GM11168 (cell line): ENCODE data around the gene MBD2.

Source experiments
- in situ Hi-C: fragments of 300-500 bp; cut with MboI; formaldehyde crosslinking; loops from one replicate; pipeline ENCODE4 v1.12.0; 2022; ENCODE audit warnings: low sequenced_read_pairs; ENCODE audit not compliant: unreplicated experiment

The MBD2 gene

DNA sequence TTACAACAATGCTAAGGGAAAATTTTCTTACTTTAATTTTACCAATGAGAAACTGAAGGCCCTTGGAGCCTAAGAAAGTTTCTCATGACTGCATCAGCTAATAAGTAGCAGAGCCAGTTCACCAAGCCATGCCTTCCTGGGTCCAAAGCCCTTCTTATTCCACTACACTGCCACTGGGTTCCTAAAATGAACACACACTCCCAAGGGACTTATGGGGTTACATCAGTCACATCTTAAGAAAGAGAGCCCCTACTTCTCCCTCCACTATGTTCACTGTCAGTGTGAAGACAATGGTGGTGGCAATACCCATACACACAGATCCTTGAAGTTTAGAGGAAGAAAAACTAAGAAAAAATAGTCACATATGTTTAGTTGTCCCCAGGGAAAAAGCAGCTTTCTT is 20.6 kb downstream of the MBD2 start:
- in situ Hi-C loops, result no loop called here

DNA sequence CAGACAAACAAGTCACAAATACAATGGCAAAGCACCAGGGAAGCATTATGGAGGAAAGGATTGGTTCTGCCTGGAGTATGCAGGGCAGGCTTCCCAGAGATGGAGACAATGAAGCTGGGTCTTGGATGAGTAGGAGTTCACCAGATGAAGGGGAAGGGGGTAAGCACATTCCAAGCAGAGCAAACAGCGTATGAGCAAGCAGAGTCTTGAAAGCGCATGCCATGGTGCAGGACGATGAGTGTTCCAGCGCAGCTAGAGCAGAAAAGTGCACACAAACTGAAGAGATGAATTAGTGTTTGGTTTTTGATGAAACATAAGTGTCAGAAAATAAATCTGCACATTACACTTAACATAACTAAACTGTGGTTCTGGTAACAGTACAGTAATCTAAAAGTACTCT is 21.6 kb downstream of the MBD2 start:
- in situ Hi-C loops, result no loop called here

DNA sequence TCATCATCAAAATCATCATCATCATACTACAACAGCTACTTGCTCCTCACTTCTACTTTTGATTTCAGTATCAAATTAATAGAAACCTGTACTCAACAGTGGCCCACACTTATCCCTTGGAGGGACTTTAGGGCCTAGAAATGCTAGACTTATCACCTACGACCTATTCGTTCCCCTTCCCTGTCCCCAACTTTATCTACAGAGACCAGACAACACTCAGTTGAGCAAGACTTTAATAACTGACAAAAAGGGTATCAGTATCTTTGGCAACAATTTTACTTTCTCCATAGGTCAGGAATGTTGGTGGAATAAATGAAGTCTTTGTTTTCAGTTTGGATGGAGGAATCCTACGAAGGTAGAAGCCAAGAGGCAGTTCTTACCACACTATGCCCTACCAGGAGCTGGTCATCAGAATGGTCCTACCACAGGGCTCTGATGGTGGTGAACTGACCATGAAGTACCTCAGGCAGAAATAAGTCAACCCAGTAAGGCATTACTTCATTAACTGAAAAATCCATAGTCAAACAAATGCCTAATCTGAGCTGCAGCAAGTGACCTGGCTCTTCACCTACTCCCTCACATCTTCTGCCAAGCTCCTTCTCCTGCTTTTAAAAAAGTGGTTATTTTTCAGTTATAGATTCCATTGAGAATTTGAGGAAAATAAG is 26.6 kb downstream of the MBD2 start:
- in situ Hi-C loops, result no loop called here

DNA sequence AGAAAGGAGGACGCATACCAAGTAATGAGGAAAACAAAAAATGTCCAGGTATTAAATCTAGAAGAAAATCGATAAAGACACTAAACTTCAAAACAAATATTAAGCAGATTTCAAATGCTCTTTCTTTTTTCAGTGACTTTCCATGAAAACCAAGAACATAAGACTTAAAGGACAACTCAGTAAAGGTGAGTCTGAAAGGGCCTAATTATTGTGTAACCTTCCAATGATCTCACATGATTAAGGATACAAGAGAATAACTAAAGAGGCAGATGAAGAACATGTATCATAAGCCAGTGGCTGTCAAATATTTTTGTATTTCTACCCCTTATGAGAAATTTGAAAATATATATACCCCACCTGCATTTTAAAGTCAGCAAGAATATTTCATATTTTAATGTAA is 30.7 kb downstream of the MBD2 start:
- in situ Hi-C loops, result no loop called here

DNA sequence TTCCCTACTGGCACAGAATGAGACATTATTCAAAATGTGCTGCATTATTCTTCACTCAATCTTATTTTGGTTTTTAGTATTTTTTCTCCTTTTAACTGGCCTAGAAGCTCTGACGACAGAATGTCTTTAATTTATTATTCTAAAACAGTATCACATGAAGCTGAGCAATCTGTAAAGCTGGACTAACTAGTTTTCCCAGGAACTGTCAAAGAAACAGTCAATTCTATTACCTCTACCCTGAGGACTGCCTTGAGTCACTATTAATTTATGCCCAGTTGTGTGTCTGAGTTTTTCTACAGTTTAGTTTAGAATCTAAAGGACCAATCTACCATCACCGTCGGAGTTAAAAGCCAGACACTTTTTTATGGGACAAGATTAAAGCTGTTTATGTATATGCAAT is 31.6 kb downstream of the MBD2 start:
- in situ Hi-C loops, result no loop called here

DNA sequence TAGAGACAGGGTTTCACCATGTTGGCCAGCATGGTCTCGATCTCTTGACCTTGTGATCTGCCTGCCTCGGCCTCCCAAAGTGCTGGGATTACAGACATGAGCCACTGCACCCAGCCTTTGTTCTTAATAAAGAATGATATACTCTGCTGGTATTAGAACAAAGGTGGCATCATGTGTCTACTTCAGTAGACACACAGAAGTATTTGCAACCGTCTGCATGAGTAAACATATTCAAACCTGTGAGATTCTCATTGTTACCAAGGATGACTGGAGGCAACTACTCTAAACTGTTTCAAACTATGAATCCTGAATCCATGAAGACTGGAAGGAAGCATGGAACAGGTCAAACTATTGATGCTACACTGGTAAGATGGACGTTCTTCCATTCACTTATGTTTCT is 32.1 kb downstream of the MBD2 start:
- in situ Hi-C loops, result no loop called here

DNA sequence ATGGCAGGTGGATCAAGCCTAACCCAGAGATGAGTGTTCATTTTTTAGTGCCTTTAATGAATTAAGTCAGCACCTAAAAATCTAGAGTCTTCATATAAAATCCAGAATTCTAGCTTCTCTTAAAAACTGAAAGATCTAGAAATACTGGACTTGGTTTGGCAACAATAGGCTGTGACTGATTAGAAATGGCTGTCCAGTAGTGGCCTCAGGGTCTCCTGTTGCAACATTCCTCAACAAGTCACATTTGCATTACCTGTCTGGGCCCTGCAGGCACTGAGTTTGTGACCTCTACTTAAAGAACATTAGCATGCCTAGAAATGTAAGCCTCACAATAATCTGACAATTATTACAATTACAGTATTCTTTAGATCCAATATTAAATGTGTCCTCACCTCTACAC is 33.1 kb downstream of the MBD2 start:
- in situ Hi-C loops, result no loop called here

DNA sequence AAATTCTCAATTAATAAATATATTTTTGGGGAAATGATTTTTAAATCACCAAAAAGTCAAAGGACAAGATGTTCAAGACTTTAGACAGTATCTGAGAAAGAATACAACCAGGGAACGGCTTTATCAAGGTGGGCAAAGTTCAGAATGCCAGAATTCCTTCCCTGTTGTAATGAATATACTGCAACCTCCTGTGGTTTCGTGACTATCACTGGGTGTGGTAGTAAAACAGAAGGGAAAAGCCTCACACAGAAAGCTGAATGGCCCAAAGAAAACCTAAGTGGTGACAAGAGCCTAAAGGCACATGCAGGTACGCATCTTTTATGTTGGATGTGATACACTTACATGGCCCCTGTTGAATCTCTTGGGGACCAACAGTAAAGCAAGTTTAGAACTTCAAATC is 37.1 kb downstream of the MBD2 start:
- in situ Hi-C loops, result no loop called here

DNA sequence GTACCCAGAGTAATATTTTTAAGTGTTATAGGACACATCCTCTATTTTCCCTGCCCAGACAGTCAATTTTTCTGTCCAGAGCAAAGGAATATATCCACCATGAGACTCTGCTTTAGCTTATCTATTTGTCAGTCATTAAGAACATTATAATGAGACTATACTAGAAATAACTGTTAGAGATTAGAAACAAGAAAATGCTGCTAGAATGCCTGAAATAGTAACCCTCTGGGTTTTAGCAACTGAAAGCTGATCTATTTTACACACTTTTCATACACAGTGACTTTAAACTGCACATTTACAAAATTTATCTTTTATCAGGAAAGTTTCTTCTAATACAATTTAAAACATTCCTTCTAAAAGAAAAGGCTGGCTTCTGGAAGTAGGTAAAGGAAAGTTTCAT is 39.6 kb downstream of the MBD2 start:
- in situ Hi-C loops, result no loop called here

DNA sequence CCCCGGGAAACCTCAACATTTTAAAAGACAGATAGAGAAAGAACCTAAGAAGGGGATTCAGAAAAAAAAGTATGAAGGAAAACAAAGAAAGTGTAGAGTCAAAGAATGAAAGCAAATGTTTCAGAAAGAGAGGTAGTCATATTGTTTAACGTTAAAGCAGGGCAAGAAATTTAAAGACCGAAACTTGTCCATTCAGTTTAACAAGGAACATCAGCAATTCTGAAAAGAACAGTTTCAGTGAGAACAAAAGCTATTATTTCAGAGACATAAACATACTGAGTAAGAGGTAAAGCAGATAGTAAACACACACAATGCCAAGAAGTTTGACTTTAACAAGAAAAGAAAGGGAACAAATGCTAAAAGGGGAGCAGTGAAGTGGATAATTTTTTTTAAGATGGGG is 41.1 kb downstream of the MBD2 start:
- in situ Hi-C loops, result no loop called here

DNA sequence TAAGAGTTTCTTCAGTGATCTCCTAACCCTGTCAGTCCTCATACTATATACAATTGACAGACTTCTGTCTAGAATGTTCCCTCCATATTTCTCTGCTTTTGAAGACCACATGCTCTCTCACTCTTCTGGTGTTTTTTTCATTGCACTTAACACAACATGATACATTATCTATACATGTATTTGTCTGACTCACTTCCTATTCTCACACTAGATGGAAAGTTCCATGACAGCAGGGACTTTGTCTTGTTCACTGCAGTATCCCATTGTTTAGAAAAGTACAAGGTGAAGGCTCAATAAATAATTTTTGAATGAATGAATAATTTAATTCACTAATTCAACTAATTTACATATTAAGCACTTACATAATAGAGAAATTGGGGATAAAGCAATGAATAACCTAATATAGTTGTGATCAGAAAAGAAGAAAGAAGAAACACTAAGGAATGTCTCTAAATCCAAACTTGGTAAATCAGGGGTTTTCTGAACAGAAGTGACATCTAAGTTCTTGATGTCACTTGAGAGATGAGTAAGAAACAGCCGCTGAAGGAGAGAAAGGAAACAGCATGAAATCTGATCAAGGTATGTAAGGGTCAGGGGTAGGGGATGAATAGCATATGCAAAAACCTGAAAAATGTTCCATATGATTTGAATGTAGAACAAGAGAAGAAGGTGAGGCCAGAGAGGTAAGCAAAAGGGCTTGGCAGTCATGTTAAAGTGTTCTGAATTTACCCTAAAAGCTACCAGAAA is 42.4 kb downstream of the MBD2 start:
- in situ Hi-C loops, result no loop called here

DNA sequence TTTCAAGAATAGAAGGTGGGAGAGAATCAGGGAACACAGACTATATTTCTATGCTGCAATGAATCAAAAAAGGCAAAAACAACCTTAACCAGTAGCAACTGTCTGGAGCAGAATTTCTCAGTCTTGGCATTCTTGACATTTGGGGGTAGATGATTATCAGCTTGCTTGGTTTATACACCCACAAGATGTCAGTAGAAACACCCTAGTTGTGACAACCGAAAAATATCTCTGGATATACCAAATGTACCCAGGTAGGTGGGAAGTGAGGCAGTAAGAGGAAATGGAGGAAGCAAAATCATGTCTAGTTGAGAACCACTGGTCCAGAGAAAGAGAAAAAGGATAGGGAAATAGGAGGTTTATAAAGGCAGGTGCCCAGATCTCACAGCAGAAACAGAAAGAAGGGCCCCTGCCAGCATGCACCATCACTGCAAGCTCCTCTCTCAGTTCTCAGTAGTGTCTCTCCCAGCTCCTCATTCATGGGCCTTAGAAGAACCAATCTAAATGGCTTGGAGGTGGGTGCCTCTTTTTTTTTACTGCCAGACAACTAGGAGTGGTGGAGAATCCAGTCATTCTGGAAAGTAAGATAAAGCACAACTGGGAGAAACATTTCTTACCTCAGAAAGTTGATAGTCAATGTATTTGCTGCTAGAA is 50.4 kb downstream of the MBD2 start:
- in situ Hi-C loops, result no loop called here

DNA sequence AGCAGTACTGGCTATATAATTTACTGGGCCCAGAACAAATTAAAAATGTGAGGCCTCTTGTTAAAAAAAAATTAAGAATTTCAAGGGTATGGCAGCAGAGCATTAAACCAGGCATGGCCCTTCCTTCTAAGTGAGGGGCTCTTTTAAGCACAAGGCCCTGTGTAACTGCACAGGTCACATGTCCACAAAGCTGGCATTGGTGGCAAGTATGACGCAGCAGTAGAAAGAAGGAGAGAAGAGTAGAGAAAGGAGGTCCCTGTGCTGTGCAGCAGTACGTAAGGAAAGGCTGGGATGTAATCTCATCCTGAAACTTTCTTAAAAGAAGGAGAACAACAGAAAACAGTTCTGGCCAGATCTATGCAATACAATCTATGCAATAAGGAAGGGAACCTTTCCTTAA is 51.2 kb downstream of the MBD2 start:
- in situ Hi-C loops, result no loop called here

DNA sequence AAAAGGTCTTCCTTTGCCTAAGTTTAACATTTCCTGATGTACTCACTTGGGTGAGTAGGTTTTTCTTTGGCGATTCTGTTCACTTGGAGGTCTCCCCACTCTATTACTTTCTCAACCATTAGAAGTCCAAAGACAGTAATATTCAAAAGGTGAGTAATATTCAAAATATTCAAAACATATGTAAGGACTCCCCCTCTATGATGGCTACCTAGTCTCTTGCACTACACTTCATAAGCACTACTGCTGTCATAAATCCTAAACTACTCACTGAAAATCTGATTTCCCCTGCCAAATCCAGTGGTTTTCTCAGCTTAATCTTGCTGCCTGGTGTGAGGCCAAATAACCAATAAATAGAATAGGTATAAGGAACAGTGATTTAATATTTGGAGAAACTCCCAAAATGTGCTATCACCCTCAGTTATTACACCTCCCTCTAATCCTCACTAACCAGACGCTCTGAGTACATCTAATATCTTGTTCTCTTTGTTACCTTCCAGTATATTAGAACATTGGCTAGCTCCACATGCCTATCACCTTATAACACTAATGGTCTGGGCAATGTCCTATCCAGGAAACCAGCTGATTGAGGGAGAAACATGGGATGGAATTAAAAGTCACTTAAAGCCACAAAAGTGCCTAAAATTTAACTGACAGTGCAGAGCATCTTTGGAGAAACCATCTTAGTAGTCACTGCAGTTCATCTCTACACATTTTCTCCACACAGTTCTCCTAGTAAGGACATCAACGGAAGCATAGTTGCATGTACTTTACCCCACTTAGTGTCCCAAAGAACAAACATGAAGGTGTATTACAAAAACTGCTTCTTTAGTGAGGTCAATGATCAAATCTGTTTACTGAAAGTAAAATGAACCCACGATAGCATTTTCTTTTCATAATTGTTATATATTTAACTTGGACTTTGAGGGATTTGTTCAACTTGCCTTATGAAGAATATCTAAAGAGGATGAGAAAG is 54.8 kb downstream of the MBD2 start:
- in situ Hi-C loops, result no loop called here

DNA sequence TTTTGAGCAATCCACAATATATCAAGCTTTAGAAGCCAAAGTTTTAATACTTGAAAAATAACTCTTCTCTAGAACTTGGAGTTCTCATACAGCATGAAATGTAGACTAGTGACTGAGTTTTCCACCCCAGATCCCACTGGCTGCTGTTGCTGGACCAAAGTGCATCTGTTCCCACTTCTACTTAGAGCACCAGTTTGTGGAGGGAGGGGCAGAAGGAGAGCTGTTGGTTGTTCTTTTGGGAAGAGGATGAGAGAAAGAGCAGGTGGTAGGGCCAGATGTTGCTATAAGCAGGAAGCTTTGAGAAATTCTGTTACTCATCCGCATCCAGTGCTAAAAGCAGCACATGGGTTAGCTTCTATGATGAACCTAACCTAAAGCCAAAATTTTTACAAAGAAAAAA is 59.0 kb downstream of the MBD2 start:
- in situ Hi-C loops, result no loop called here

DNA sequence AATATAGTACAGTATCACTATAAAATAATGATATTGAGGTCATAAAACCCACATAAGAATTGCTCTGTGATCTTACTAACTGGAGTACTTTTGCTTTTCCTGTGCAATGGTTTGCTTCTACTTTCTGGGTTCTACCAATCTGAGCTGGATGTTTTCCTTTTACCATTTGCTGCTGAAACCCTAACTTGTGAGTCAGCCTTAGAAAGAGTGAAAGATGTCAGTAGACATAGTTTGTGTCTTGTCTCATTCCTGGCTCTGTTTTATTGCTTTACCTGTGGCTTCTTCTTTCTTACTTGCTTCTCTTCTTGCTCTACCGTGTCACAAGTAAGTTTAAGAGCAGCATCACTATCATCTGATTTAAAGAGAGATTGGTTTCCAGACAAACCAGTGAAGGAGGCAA is 61.0 kb downstream of the MBD2 start:
- in situ Hi-C loops, result no loop called here

DNA sequence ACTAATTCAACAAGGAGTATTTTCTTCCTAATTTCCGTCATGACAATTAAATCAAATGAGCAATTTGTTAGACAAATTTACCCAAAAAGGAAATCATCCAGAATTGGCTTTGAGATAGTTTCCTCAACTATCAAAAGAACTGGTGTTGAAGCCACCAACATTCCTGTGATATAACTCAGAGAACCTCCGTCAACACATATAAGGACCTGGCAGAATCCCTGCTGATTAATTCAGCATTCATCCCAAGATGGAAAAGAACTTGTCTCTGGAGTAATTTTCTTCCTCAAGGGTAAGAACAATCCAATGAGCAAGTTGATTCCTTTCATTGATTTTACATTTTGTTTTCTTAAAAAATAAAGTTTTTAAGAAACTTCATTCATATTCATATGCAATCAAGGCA is 62.0 kb downstream of the MBD2 start:
- in situ Hi-C loops, result no loop called here

DNA sequence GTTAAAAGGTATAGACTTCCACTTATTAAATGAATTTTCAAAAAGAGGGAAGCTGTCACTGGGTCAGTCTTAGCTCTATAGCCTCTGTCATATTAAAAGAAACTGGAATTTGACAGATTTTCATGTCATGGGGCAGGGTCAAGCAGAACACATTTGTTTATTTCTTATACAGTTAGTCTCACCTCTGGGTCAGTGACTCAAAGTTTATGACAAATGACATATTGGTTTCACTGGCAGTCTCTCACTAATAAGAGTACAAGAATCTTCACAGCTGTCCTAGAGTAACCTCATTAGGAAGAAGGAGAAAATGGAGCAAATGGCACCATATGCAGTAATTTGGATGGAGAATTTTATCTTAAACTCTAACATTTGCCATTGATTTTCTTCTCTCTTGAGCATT is 63.2 kb downstream of the MBD2 start:
- in situ Hi-C loops, result no loop called here

DNA sequence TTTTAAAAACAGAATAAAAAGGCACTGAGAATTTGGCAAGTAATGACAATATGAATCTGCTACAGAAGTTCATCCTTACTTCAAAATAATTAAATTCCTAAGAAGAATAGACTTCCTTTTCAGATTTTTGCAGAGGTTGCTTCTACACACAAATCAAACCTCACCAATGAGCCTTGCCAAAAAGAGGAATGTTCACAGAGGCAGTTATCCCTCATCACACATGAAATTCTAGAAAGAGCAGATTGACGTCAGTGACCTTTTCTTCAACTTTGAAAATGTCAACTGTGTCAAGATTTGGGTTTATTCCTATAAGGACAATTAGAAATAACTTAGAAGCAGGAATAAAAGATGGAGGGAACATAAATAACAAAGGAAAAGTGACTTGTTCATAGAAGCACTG is 64.6 kb downstream of the MBD2 start:
- in situ Hi-C loops, result no loop called here

DNA sequence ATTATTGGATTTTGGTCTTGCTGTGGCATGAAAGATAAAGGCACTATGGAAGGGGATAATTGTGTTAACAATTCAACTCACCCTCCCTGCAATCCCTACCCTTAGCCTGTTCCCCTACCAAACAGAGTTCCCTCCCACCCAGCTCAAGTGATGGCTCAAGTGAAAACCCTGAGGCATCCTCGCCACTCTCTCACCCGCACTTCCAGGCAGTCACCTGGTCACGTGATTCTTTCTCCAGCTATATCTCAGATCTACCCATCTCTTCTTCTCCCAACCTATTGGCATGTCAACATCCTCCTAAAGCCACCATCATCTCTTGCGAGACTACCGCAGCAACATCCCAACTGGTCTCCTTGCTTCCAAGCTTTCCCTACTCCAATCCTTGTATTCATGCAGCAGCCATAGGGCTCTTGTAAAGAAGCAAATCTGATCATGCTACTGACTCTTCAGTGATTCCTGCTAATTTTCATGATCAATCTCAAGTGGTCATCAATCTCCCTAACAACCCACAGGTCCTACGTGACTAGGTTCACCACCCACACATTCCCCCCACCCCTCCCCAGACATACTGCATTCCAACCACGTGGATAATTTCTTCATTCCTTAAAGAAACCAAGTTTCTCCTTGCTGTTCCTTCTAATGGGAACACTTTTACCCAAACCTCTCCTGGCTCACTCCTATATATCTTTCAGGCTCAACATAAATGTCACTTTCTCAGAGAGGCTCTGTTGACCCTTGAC is 66.7 kb downstream of the MBD2 start:
- in situ Hi-C loops, result no loop called here
